GM12872 (cell line): Measurements from ENCODE around the gene HSPA4.

Source experiments
- CTCF ChIP-seq: IDR thresholded peaks from 3 replicates; pipeline ENCODE4 v1.5.1; 2011; ENCODE audit warnings: low read depth, mild to moderate bottlenecking, low read length, moderate library complexity; ENCODE audit not compliant: insufficient read depth

Gene HSPA4

GRCh38 chr5:133030343-133031005 lies 21.3 kb upstream of the HSPA4 start:
- no peak for TF ChIP-seq CTCF

GRCh38 chr5:133032852-133033742 lies 18.7 kb upstream of the HSPA4 start:
- TF ChIP-seq CTCF: no peak

- TF ChIP-seq CTCF: no peak
Measured at GRCh38 chr5:133034064-133034463, 17.7 kb upstream of the HSPA4 start.

- TF ChIP-seq CTCF: no peak
Measured at GRCh38 chr5:133035224-133035623, 16.6 kb upstream of the HSPA4 start.

GRCh38 chr5:133041157-133041784 lies 10.5 kb upstream of the HSPA4 start:
- no peak for TF ChIP-seq CTCF

- TF ChIP-seq CTCF: no peak
Measured at GRCh38 chr5:133041910-133042309, 9.9 kb upstream of the HSPA4 start.

GRCh38 chr5:133047404-133047803 lies 4.4 kb upstream of the HSPA4 start:
- no peak for TF ChIP-seq CTCF
